GM19395 (cell line): ENCODE data around the gene PROX1.

Source experiments
- ATAC-seq: cut with Tn5 transposase; IDR thresholded peaks from one replicate; pipeline ENCODE4 v1.9.1; 2021; ENCODE audit warnings: mild to moderate bottlenecking, moderate library complexity; ENCODE audit not compliant: unreplicated experiment

PROX1 gene

DNA sequence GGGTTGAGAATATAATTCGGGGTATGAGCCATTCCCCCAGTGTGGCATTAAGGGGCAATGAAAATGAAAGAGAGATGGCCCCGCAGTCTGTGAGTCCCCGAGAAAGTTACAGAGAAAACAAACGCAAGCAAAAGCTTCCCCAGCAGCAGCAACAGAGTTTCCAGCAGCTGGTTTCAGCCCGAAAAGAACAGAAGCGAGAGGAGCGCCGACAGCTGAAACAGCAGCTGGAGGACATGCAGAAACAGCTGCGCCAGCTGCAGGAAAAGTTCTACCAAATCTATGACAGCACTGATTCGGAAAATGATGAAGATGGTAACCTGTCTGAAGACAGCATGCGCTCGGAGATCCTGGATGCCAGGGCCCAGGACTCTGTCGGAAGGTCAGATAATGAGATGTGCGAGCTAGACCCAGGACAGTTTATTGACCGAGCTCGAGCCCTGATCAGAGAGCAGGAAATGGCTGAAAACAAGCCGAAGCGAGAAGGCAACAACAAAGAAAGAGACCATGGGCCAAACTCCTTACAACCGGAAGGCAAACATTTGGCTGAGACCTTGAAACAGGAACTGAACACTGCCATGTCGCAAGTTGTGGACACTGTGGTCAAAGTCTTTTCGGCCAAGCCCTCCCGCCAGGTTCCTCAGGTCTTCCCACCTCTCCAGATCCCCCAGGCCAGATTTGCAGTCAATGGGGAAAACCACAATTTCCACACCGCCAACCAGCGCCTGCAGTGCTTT, 9.4 kb downstream of the PROX1 start:
- no peak for ATAC-seq

- ATAC-seq: no peak
These were observed 10.0 kb downstream of the PROX1 start for GRCh38 chr1:213997772-213998107.

GRCh38 chr1:213998785-213999184, 11.0 kb downstream of the PROX1 start:
- ATAC-seq: no peak

- no peak for ATAC-seq
These were observed 12.0 kb downstream of the PROX1 start for GRCh38 chr1:213999732-214000131.

- no peak for ATAC-seq
These were observed 14.3 kb downstream of the PROX1 start for GRCh38 chr1:214002060-214002459.

GRCh38 chr1:214002472-214002871, 14.7 kb downstream of the PROX1 start:
- no peak for ATAC-seq

DNA sequence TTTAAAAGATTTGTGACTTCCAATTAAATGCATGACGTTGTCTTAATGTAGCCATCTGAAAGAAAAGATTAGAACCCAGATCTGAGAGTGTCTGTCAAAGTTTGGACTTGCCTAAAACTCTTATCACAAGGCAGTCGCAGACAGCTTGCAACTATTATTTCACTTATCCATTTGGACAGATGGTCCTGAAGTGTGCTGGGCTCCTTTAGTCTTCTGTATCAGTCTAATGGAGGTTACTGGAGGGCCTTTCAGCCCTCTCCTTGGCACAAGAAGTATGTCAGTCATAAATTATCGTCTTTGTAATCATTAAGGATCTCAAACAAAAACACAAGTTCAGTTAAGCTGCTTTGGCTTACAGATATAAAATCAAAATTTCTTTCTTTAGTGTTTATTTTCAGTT, 15.5 kb downstream of the PROX1 start:
- ATAC-seq: no peak

- ATAC-seq: no peak
These were observed 16.2 kb downstream of the PROX1 start for GRCh38 chr1:214004014-214004413.

DNA sequence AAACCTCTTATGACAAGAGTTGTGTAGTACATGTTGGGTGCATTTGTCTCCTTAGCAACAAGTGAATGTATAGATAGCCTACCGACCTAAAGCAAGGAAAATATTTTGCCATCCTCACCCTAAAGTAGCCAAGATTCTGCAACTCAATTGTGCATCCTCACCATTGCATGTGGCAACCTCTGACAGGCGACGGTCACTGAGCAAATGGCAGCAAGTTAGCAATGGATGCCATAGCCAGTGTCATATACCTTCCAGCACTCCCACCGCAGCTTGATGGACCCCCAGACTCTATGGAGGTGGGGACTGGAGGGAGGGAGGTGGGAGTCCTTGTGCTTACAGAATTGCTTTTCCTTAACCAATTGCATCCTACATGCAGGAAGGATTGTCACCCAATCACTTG, 17.0 kb downstream of the PROX1 start:
- ATAC-seq: no peak

DNA sequence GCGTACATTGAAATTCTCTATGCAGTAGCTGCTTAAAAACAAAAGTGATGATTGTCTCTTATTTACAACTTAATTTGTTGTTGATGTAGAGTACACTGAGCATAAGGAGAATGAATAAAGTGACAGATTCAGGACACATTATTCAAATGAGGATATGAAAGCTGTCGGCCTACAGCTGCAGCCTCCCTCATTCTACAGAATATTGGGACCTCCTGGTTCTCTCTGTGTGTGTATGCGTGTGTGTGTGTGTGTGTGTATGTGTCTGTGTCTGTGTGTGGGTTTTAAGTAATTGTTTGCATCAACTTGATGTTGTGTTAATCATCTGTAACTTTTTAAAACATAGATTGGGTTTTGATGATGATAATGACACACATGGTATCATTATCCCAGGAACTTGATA, 17.9 kb downstream of the PROX1 start:
- no peak for ATAC-seq

DNA sequence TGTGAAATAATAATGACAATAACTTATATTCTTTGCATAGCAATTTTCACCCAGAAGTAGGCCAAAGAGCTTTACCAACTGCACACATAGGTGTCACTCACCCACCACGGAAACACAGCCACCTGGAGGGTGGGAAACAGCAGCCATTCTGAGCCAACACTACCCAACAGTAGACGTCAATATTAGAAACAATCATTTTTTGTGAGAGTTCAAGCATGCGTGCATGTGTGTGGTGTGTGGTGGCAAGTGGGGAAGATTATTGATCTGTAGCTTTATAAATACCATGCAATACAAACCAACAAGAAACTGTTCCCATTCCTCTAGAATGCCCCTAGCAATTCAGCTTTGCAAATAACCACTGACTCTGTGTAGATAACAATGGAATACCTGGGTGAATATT, 19.1 kb downstream of the PROX1 start:
- no peak for ATAC-seq

DNA sequence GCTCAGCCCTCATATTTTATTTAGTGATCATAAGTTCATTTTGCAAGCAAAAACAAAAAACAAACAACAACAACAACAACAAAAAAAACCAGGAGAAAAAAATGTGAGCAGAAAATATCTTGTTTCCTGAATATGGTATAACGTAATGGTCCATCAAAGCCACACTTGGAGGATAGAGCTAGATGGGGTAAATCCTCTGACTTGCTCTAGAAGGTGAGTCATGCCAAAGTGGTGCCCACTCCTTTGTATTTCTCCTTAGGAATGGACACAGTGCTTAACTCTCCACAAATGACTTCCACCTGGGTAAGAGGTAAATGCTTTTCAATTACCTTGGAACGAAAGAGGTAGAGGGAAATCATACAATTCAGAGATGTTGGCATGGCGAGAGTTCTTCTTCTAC, 20.6 kb downstream of the PROX1 start:
- ATAC-seq: no peak

DNA sequence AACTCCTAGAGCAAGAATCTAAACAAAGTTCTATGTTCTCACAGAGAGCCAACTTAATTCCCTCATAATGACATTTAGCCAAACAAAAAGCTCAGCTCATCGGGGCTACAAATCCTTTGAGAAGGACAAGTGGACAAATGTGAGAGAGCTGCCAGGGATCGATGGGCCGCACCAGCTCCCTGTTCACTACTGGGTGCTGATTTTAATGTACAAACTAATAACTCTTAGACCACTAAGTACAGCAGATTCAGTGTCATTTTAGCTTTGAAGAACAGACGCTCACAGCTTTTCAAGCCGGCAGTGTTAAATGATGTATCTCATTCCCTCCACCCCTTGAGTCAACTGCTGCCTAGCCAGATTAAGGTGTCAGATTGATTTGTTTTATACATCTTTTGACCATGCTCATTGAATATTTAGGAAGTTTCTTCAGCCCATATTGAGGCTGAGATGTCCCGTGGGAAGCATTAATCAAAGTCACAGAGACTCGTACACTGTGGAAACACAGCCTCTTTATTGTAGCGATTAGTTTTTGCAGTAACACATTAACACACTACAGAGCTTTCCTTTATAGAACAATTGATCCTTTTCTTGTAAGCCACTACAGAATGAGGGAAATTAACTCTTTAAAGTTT, 21.1 kb downstream of the PROX1 start:
- ATAC-seq: no peak

DNA sequence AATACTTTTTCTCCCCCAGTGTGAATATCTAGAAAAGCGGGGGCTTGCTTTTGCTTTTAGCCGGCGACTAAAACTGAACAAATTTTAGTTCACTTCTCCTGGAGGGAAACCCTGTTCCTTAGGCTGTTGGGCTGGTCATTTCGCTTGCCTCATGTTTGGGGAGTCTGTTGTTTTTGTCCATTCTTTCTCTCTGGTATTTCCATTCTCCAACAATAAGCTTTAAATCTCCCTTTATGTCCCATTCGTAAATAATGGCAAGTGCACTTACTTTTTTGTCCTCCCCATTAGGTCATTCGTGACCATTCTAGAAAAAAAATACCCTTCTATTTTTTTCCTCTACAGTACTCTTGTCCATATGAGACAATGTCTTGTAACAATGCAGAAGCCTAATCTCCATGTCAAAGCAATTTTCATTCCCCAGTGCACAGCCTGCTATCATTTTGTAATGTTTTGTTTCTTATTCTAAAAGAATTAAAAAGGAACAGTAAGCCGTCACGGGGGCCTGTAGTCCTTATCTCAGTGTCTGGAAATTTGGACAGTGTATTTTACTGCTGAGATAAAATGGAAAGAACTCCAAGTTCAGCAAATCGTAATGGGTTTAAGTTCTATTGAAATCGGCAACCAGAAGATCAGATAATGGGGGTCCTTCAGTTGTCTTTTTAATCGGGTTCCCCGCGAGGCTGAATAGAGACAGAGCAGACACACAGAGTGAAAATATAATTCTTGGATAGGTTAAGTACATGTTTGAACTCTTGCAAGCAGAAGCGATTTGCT, 21.8 kb downstream of the PROX1 start:
- ATAC-seq: no peak

DNA sequence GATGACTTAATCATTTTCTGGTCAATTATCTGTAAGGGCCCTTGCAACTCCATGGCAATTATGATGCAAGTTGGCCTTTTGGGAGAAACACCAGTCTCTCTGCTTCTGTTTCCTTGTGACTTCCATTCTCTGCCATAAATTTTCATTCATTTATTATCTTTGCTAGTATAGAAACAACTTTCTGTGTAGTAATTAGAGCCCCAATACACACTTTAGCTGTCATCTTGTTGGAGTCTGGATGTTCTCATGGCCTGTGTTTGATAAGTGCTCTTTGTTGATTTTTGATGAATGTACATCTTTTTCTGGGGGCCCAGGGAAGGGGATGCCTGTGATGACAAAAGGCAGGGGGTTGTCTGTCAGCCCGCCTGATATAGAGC, 22.4 kb downstream of the PROX1 start:
- ATAC-seq: no peak

- ATAC-seq: no peak
These were observed 22.9 kb downstream of the PROX1 start for GRCh38 chr1:214010717-214011116.

DNA sequence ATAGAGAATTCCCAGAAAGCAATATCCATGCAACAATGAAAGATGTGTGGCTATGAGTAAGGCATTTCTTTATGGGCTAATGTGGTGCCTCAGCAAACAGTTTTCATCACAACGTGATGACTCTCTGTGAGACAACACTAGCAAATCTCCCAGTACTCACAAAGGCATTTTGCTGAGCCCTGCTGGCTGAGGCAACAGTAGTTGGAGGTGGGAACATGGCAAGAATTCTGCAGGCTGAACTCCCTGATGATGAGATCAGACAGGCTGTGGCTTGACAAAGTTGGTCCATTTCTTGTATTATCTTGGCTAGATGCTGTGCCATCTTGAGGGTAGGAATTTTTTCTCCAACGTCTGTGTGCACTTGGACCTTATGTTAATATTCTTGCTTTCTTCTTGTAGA, 24.6 kb downstream of the PROX1 start:
- no peak for ATAC-seq

DNA sequence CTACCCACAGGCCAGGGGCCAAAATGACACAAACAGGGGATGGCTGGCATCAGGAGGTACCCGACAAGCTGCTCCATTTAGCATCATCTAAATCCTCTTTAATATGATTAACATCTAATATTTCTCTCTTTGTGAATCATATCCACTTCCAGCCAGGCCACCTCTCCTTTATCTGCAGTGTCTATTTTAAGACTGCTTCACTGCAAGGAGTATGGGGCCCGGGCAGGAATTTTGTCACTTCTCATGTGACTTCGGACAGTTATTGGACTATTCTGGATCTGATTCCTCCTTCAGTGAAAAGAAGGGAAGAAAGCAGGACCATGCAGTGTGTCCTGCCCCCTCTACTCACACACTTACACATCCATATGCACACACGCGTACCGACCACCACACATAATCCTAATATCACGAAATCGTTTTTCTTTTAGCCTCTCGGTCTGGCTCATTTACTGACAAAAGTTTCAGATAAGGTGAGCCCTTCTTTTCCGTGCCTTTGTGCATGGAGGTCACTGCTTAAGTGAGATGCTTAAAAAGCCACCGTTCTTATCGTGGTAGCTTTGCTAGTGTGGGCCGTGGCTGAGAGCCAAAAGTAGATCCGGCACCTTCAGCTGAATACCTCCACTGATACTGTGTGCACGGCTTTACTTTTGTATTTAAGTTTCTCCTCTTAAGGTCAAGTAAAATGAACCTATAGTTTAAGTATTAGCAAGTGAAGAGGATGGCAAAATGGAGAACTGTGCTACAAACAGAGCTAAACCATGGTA, 26.0 kb downstream of the PROX1 start:
- no peak for ATAC-seq

GRCh38 chr1:214014730-214015129, 27.0 kb downstream of the PROX1 start:
- no peak for ATAC-seq

DNA sequence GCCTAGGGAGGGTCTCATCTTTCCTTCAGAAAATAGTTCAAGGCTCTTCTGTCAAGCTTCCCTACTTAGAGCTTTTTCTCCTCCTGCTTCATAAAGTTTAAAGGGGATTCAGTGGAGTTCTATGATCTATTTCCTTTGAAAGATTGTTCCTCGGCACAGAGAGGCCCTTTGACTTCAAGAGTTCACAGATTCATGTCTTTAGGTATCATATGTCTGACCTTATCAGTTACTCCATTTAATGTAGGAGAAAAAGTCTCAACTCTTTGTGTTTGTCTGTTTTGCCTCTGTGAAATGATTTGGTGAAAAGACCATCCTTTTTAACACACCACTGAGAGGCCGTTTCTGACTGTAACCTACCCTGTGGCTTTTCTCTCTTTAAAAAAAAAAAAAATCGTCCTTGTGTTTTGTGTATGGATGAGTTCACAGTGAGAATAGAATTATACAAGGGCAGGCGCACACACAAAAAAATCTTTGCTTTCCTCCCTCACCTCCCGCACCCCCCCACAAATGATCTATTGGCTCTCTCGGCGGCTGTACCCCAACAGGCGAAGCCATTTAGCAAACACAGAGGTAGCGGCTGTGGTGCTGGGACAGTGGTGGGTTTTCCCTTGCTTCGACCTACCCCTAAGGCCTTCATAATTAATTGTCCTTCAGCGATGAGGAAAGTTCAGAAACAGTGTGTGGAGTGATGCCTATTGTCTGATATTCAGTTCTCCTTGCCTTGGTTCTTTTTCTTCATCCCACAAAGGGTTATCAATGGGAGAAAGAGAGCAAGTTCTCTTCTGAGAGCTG, 29.6 kb downstream of the PROX1 start:
- no peak for ATAC-seq
